Measurements from ENCODE around the gene PRR9. TPM values are rescaled to one million over a fixed set of nuclear protein-coding genes. Genes with fewer than 3 reads are reported as not detected.

Gene PRR9
- total RNA-seq, 1 donor from 2014 or later = not detected

DNA sequence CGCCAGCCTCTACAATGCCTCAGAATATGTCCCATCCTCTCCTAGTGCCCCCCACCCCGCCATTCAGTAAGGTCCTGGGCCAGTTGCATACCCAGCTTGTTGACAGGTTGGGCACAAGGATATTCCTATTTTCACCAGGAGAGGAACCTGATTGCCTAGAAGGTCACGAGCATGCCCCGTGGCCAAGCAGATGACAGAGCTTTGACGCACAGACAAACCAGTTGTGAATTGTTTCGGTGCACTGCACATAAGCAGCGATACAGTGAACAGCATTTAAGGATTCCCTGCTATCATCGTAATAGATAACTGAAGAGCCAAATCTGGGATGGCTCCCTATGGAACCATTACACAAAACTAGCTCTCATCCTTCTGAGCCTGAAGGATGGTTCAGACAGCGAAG lies 10.8 kb upstream of the PRR9 start:
- intact Hi-C loops (cut with DNase I) = no loop called here
- Histone ChIP-seq H3K9me3 (no peaks in the 10 kb centered on the region), H3K27me3 (no peaks in the 10 kb centered on the region), H3K27ac (no peak overlapping the region), H3K36me3 (no peaks in the 10 kb centered on the region), H3K4me1 (no peaks in the 10 kb centered on the region), H3K4me3 (no peak overlapping the region)
- no peak for DNase-seq (ENCODE audit: low spot score in 2 of 2)
- TF ChIP-seq, protein P1, sequence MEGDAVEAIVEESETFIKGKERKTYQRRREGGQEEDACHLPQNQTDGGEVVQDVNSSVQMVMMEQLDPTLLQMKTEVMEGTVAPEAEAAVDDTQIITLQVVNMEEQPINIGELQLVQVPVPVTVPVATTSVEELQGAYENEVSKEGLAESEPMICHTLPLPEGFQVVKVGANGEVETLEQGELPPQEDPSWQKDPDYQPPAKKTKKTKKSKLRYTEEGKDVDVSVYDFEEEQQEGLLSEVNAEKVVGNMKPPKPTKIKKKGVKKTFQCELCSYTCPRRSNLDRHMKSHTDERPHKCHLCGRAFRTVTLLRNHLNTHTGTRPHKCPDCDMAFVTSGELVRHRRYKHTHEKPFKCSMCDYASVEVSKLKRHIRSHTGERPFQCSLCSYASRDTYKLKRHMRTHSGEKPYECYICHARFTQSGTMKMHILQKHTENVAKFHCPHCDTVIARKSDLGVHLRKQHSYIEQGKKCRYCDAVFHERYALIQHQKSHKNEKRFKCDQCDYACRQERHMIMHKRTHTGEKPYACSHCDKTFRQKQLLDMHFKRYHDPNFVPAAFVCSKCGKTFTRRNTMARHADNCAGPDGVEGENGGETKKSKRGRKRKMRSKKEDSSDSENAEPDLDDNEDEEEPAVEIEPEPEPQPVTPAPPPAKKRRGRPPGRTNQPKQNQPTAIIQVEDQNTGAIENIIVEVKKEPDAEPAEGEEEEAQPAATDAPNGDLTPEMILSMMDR (IDR thresholded peaks at IDR 0.05) = no peak

DNA sequence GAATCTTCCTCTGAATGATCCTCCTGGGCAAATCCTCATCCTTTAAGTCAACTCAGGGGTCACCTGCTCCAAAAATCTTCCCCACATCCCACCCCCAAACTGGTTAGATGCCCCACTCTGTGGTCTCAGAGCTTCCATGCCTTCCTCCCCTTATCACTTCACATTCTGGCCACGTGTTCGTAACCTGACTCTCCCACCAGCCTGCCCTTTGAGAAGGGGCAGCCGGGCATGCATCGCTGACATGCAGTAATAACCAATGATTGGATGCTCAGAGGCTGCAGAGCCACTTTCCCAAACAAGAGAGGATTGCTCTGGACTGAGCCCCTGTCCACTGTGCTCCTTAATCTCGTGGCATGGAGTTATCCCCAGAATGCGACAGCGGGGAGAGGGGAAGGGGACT lies 7.2 kb upstream of the PRR9 start:
- TF ChIP-seq, protein P1 (IDR thresholded peaks at IDR 0.05) = no peak
- no peak overlapping the region for H3K4me3 ChIP-seq
- no peaks in the 10 kb centered on the region for H3K9me3 ChIP-seq
- H3K27me3 ChIP-seq = no peaks in the 10 kb centered on the region
- intact Hi-C loops (cut with DNase I) = no loop called here
- H3K36me3 ChIP-seq = no peaks in the 10 kb centered on the region
- no peak for DNase-seq (ENCODE audit: low spot score in 2 of 2)
- no peaks in the 10 kb centered on the region for H3K4me1 ChIP-seq
- H3K27ac ChIP-seq = no peak overlapping the region

DNA sequence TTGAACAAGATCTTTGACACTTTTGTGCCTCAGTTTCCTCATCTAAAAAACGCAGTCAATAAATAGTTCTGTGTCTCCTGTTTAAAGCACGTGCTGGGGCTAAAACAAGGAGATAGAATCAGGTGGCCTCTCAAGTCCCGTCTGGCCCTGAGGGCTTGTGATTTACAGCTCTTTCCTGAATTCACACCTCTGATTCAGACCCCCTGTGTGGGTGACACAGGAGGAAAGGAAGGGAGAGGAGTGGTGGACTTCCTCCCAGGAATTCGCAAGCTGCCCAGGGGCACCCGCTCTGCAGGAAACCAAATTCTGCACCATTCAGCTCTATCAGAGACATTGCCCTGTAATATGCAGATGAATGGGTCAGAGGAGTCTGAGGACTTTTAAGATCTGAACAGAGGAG lies 5.2 kb upstream of the PRR9 start:
- H3K27ac ChIP-seq = no peak overlapping the region
- no peaks in the 10 kb centered on the region for H3K4me1 ChIP-seq
- H3K9me3 ChIP-seq = no peaks in the 10 kb centered on the region
- H3K27me3 ChIP-seq = no peaks in the 10 kb centered on the region
- no peak for DNase-seq (ENCODE audit: low spot score in 2 of 2)
- no peak overlapping the region for H3K4me3 ChIP-seq
- TF ChIP-seq, protein P1 (IDR thresholded peaks at IDR 0.05) = no peak
- intact Hi-C loops (cut with DNase I) = no loop called here
- H3K36me3 ChIP-seq = no peaks in the 10 kb centered on the region

DNA sequence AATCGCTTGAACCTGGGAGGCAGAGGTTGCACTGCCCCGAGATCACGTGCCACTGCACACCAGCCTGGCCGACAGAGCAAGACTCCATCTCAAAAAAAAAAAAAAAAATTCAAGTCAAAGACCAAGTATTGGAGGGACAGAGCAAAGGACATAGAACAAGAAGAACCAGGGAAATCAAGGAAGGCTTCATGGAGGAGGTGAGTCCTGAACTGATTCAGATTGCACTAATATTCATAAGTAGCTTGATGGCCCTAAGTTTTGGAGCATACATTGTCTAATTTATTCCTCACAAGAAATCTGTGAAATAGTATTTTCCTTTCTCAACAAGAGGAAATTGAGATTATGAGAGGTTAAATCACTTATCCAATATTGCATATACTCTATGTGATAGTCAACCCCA lies 3.9 kb upstream of the PRR9 start:
- Histone ChIP-seq H3K27ac (no peak overlapping the region), H3K27me3 (no peaks in the 10 kb centered on the region), H3K9me3 (no peaks in the 10 kb centered on the region), H3K36me3 (no peaks in the 10 kb centered on the region), H3K4me1 (no peaks in the 10 kb centered on the region), H3K4me3 (no peak overlapping the region)
- TF ChIP-seq, protein P1 (IDR thresholded peaks at IDR 0.05) = no peak
- DNase-seq (ENCODE audit: low spot score in 2 of 2) = no peak
- intact Hi-C loops (cut with DNase I) = no loop called here

DNA sequence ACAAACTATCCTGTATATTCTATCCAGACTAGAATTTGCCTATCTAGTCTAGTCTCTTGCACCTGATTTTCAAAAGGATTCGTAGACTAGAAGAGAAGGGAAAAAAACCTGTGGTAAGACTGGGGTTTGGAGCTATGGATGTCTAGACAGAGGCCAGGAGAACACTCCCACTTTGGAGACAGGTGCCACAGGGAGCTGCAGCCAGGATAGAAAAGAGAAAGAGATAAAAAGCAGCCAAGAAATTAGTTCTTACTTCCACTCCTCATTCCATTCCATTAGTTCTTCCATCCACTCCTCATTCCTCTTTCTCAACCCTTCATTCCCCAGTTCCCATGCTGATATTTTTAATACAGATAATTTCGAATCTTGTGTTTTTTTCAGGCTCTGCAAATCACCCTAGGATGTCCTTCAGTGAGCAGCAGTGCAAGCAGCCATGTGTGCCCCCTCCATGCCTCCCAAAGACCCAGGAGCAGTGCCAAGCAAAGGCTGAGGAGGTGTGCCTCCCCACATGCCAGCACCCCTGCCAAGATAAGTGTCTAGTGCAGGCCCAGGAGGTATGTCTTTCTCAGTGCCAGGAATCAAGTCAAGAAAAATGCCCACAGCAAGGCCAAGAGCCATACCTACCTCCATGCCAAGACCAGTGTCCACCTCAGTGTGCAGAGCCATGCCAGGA lies 496 bp downstream of the PRR9 start:
- no peak overlapping the region for H3K4me3 ChIP-seq
- H3K4me1 ChIP-seq = no peaks in the 10 kb centered on the region
- no peaks in the 10 kb centered on the region for H3K36me3 ChIP-seq
- H3K27me3 ChIP-seq = no peaks in the 10 kb centered on the region
- no peaks in the 10 kb centered on the region for H3K9me3 ChIP-seq
- no peak for DNase-seq (ENCODE audit: low spot score in 2 of 2)
- TF ChIP-seq, protein P1 (IDR thresholded peaks at IDR 0.05) = no peak
- intact Hi-C loops (cut with DNase I) = no loop called here
- H3K27ac ChIP-seq = no peak overlapping the region
